Uterus (tissue), 4 donors: Measurements from ENCODE around the gene PIWIL4. TPM values are rescaled to one million over a fixed set of nuclear protein-coding genes. Genes with fewer than 3 reads are reported as not detected.

Experiments used
- DNase-seq, 2 donors: peaks; one replicate each; pipeline ENCODE4 v3.0.0-alpha.2; 2019 to 2020
- H3K27ac ChIP-seq, 2 donors: fragments of 200-600 bp; sonication (generic); 1 replicate in 1 of 2; 2 replicates in 1 of 2; pipeline ENCODE4 v1.5.1; 2016 to 2018
- H3K27me3 ChIP-seq, 2 donors: fragments of 200-600 bp; sonication (generic); one replicate each; pipeline ENCODE4 v1.5.1; 2018 to 2019; ENCODE audit warnings: control low read depth in 1 of 2
- H3K36me3 ChIP-seq, 2 donors: fragments of 200-600 bp; sonication (generic); one replicate each; pipeline ENCODE4 v1.5.1; 2019; ENCODE audit warnings: control low read depth in 1 of 2
- H3K4me1 ChIP-seq, 2 donors: fragments of 200-600 bp; sonication (generic); one replicate each; pipeline ENCODE4 v1.5.1; 2018 to 2019; ENCODE audit warnings: control low read depth in 1 of 2
- H3K4me3 ChIP-seq, 2 donors: fragments of 200-600 bp; sonication (generic); 1 replicate in 1 of 2; 2 replicates in 1 of 2; pipeline ENCODE4 v1.5.1; 2018 to 2019; ENCODE audit warnings: mild to moderate bottlenecking in 1 of 2
- H3K9me3 ChIP-seq, 2 donors: fragments of 200-600 bp; sonication (generic); one replicate each; pipeline ENCODE4 v1.5.1; 2019; ENCODE audit warnings: control low read depth in 1 of 2
- CTCF ChIP-seq, 4 experiments: fragments of 200-600 bp in 2 of 4; fragments of 450-650 bp in 2 of 4; sonication (generic) in 2 of 4; IDR thresholded peaks; one replicate each; pipeline ENCODE4 v1.5.1; 2016 to 2019; ENCODE audit warnings: antibody characterized with exemption in 4 of 4, mild to moderate bottlenecking in 2 of 4, moderate library complexity in 1 of 4
- POLR2A ChIP-seq, 2 donors: fragments of 450-650 bp; IDR thresholded peaks; one replicate each; pipeline ENCODE4 v1.6.1; 2016; ENCODE audit warnings: antibody characterized with exemption in 2 of 2, mild to moderate bottlenecking in 1 of 2, moderate library complexity in 1 of 2
- intact Hi-C: fragments of 100-400 bp; cut with DNase I; formaldehyde crosslinking; loops from one replicate; pipeline ENCODE4 v1.15.1; 2023; ENCODE audit warnings: low total_unique reads
- total RNA-seq, 4 donors: library from RNA; depleted of rRNA in 3 of 4; stranded (reverse); fragments of >200 nt in 3 of 4; gene quantifications; one replicate each; pipeline versions ENCODE4 v1.1.0 to v1.2.4, GENCODE V29; 2014 to 2023
- donor health status: DM: yes; HTN: yes; CAD: no.

The PIWIL4 gene
- total RNA-seq, 4 donors from 2014 or later = 5.1 to 9.0 (median 6.8) TPM

GRCh38 chr11:94649964-94650623, 82.9 kb downstream of the PIWIL4 start:
- Histone ChIP-seq H3K4me3 (no peak overlapping the region), H3K27me3 (no peaks in the 10 kb centered on the region), H3K9me3 (no peaks in the 10 kb centered on the region), H3K4me1 (peaks cover 0 to 5% of the 10 kb centered on the region in 2 donors), H3K27ac (peak overlapping the region; percentile 36 to 63), H3K36me3 (no peaks in the 10 kb centered on the region)
- TF ChIP-seq POLR2A (IDR thresholded peaks at IDR 0.05) (no peak), CTCF (IDR thresholded peaks at IDR 0.05) (no peak)
- intact Hi-C loops = no loop called here
- no peak for DNase-seq

GRCh38 chr11:94650756-94651155, 83.6 kb downstream of the PIWIL4 start:
- no peaks in the 10 kb centered on the region for H3K9me3 ChIP-seq
- H3K27ac ChIP-seq = peak overlapping the region; percentile 36 to 63
- peak; percentile 76 to 87 for DNase-seq
- intact Hi-C loops = no loop called here
- H3K4me1 ChIP-seq = peaks cover 0 to 5% of the 10 kb centered on the region in 2 donors
- TF ChIP-seq CTCF (IDR thresholded peaks at IDR 0.05) (no peak), POLR2A (IDR thresholded peaks at IDR 0.05) (no peak)
- no peaks in the 10 kb centered on the region for H3K36me3 ChIP-seq
- no peaks in the 10 kb centered on the region for H3K27me3 ChIP-seq
- H3K4me3 ChIP-seq = no peak overlapping the region

GRCh38 chr11:94652735-94653284, 85.6 kb downstream of the PIWIL4 start:
- no peak for DNase-seq
- H3K4me1 ChIP-seq = peaks cover 0 to 5% of the 10 kb centered on the region in 2 donors

GRCh38 chr11:94653561-94653960, 86.4 kb downstream of the PIWIL4 start:
- intact Hi-C loops = no loop called here
- no peak overlapping the region for H3K27ac ChIP-seq
- TF ChIP-seq CTCF (IDR thresholded peaks at IDR 0.05) (no peak), POLR2A (IDR thresholded peaks at IDR 0.05) (no peak)
- no peaks in the 10 kb centered on the region for H3K9me3 ChIP-seq
- H3K27me3 ChIP-seq = no peaks in the 10 kb centered on the region
- peaks cover 0 to 5% of the 10 kb centered on the region in 2 donors for H3K4me1 ChIP-seq
- no peaks in the 10 kb centered on the region for H3K36me3 ChIP-seq
- no peak overlapping the region for H3K4me3 ChIP-seq
- no peak for DNase-seq

More at GRCh38 chr11:94652735-94653284, 85.6 kb downstream of the PIWIL4 start:
- H3K27me3 ChIP-seq = no peaks in the 10 kb centered on the region
- TF ChIP-seq POLR2A (IDR thresholded peaks at IDR 0.05) (no peak), CTCF (IDR thresholded peaks at IDR 0.05) (no peak)
- intact Hi-C loops = no loop called here
- H3K9me3 ChIP-seq = no peaks in the 10 kb centered on the region
- H3K4me3 ChIP-seq = no peak overlapping the region
- peak overlapping the region; percentile 36 to 63 for H3K27ac ChIP-seq
- no peaks in the 10 kb centered on the region for H3K36me3 ChIP-seq

- DNase-seq = no peak
- Histone ChIP-seq H3K27ac (no peak overlapping the region), H3K27me3 (no peaks in the 10 kb centered on the region), H3K36me3 (no peaks in the 10 kb centered on the region), H3K9me3 (no peaks in the 10 kb centered on the region), H3K4me1 (peaks cover 0 to 5% of the 10 kb centered on the region in 2 donors), H3K4me3 (no peak overlapping the region)
- intact Hi-C loops = no loop called here
- TF ChIP-seq POLR2A (IDR thresholded peaks at IDR 0.05) (no peak), CTCF (IDR thresholded peaks at IDR 0.05) (no peak)
These were observed 87.0 kb downstream of the PIWIL4 start for GRCh38 chr11:94654201-94654600.
